Parathyroid adenoma (tissue), 2 donors: ENCODE measurements around the gene TRPC6.

ENCODE experiments used
- H2AFZ ChIP-seq: fragments of 300-600 bp; sonication (generic); one replicate; pipeline ENCODE4 v1.7.0; 2017; ENCODE audit warnings: antibody characterized with exemption, mild to moderate bottlenecking
- H3K27ac ChIP-seq: fragments of 300-600 bp; sonication (generic); one replicate; pipeline ENCODE4 v1.7.0; 2017
- H3K27me3 ChIP-seq: fragments of 300-600 bp; sonication (generic); one replicate; pipeline ENCODE4 v1.7.0; 2017; ENCODE audit warnings: low read length; ENCODE audit not compliant: control insufficient read depth, insufficient read depth
- H3K36me3 ChIP-seq: fragments of 300-600 bp; sonication (generic); one replicate; pipeline ENCODE4 v1.7.0; 2017; ENCODE audit warnings: low read length; ENCODE audit not compliant: control insufficient read depth, insufficient read depth
- H3K4me1 ChIP-seq: fragments of 300-600 bp; sonication (generic); one replicate; pipeline ENCODE4 v1.7.0; 2017; ENCODE audit warnings: control low read depth
- H3K4me2 ChIP-seq: fragments of 300-600 bp; sonication (generic); one replicate; pipeline ENCODE4 v1.7.0; 2017; ENCODE audit warnings: low read length
- H3K4me3 ChIP-seq: fragments of 300-600 bp; sonication (generic); one replicate; pipeline ENCODE4 v1.7.0; 2017; ENCODE audit warnings: low read depth, low read length
- H3K79me2 ChIP-seq: fragments of 300-600 bp; sonication (generic); one replicate; pipeline ENCODE4 v1.7.0; 2017; ENCODE audit warnings: control low read depth
- H3K9ac ChIP-seq: fragments of 300-600 bp; sonication (generic); one replicate; pipeline ENCODE4 v1.7.0; 2017; ENCODE audit warnings: mild to moderate bottlenecking
- H3K9me3 ChIP-seq: fragments of 300-600 bp; sonication (generic); one replicate; pipeline ENCODE4 v1.7.0; 2017; ENCODE audit warnings: low read length; ENCODE audit not compliant: control insufficient read depth
- CTCF ChIP-seq: fragments of 300-600 bp; sonication (generic); IDR thresholded peaks from one replicate; pipeline ENCODE4 v1.7.0; 2017; ENCODE audit warnings: antibody characterized with exemption, mild to moderate bottlenecking
- donor health status: primary hyperparathyroidism.

The TRPC6 gene

DNA sequence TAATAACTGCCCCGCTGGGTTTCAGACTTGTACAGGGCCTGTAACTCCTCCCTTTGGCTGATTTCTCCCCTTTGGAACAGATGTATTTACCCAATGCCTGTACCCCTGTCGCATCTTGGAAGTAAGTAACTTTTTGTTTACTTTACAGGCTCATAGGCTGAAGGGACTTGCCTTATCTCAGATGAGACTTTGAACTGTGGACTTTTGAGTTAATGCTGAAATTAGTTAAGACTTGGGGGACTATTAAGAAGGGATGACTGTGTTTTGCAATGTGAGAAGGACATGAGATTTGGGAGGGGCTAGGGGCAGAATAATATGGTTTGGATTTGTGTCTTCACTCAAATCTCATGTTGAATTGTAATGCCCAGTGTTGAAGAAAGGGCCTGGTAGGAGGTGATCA is 62.0 kb downstream of the TRPC6 start:
- Histone ChIP-seq H3K4me1 (no peaks in the 10 kb centered on the region), H3K9ac (no peak overlapping the region), H3K79me2 (no peaks in the 10 kb centered on the region), H2AFZ (no peak overlapping the region), H3K36me3 (no peaks in the 10 kb centered on the region), H3K9me3 (no peaks in the 10 kb centered on the region), H3K4me3 (no peak overlapping the region), H3K27me3 (no peaks in the 10 kb centered on the region), H3K27ac (no peak overlapping the region), H3K4me2 (no peak overlapping the region)
- TF ChIP-seq CTCF, result no peak

DNA sequence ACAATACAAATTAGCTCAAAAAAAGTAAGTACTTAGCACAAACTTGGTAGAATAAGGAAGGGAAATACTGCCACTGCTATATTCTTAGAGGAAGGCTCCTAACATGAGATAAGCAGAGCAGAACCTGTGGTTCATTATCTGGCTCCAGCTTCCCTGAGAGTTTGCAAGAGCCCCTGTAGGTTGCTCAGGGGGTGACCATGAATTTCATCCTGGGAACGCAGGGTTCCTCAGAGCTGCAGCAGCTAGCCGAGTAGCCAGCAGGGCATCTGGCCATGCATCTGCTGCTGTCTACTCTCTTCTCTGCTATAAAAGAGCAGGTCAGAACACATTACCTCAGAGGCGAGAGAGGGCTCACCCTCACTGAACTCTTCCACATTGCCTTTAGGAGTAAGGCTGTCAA is 67.3 kb downstream of the TRPC6 start:
- no peaks in the 10 kb centered on the region for H3K9me3 ChIP-seq

GRCh38 chr11:101511065-101511464 is 72.7 kb downstream of the TRPC6 start:
- H3K9me3 ChIP-seq, result no peaks in the 10 kb centered on the region
- no peaks in the 10 kb centered on the region for H3K36me3 ChIP-seq
- H3K4me1 ChIP-seq, result no peaks in the 10 kb centered on the region
- H3K4me2 ChIP-seq, result no peak overlapping the region
- H3K27me3 ChIP-seq, result no peaks in the 10 kb centered on the region
- no peak for TF ChIP-seq CTCF
- H3K4me3 ChIP-seq, result no peak overlapping the region
- no peak overlapping the region for H3K9ac ChIP-seq
- H3K27ac ChIP-seq, result no peak overlapping the region
- no peaks in the 10 kb centered on the region for H3K79me2 ChIP-seq
- H2AFZ ChIP-seq, result no peak overlapping the region

More for the DNA sequence above, 67.3 kb downstream of the TRPC6 start:
- Histone ChIP-seq H3K4me3 (no peak overlapping the region), H3K36me3 (no peaks in the 10 kb centered on the region), H3K27ac (no peak overlapping the region), H3K4me1 (no peaks in the 10 kb centered on the region), H2AFZ (no peak overlapping the region), H3K4me2 (no peak overlapping the region), H3K9ac (no peak overlapping the region), H3K27me3 (no peaks in the 10 kb centered on the region), H3K79me2 (no peaks in the 10 kb centered on the region)
- no peak for TF ChIP-seq CTCF

DNA sequence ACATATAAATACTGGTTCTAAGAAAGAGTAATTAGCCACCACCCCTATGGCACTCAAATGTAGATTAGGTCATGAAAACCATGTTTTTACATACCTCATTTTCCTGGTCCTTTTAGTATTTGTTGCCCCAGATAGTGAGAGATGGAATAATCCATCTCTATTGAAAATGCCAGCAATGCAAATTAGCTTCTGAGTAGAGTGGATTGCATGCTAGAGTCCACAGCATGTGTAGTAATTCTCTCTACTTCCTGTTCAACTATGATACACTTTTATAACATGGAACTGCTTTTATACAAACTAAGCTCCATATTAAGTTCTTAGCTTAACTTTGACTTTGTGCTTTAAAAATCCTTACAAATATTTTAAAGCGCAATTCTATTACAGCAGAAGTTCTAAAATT is 73.2 kb downstream of the TRPC6 start:
- Histone ChIP-seq H3K27ac (no peak overlapping the region), H3K4me1 (no peaks in the 10 kb centered on the region), H3K4me2 (no peak overlapping the region), H2AFZ (no peak overlapping the region), H3K27me3 (no peaks in the 10 kb centered on the region), H3K4me3 (no peak overlapping the region), H3K9me3 (no peaks in the 10 kb centered on the region), H3K36me3 (no peaks in the 10 kb centered on the region), H3K79me2 (no peaks in the 10 kb centered on the region), H3K9ac (no peak overlapping the region)
- no peak for TF ChIP-seq CTCF

GRCh38 chr11:101509922-101510321 is 73.9 kb downstream of the TRPC6 start:
- Histone ChIP-seq H3K4me3 (no peak overlapping the region), H3K4me2 (no peak overlapping the region), H3K27ac (no peak overlapping the region), H2AFZ (no peak overlapping the region), H3K9ac (no peak overlapping the region), H3K9me3 (no peaks in the 10 kb centered on the region), H3K79me2 (no peaks in the 10 kb centered on the region), H3K27me3 (no peaks in the 10 kb centered on the region), H3K4me1 (no peaks in the 10 kb centered on the region), H3K36me3 (no peaks in the 10 kb centered on the region)
- TF ChIP-seq CTCF, result no peak
